SU-DHL-6 (cell line): ENCODE measurements around the gene UBTD2.

ENCODE experiments used
- H2AFZ ChIP-seq: fragments of 200-600 bp; sonication (generic); 2 replicates; pipeline ENCODE4 v1.6.1; 2014; ENCODE audit warnings: low read depth, mild to moderate bottlenecking, moderate library complexity, mixed read lengths, antibody characterized with exemption, low read length; ENCODE audit not compliant: severe bottlenecking
- H3F3A ChIP-seq: fragments of 200-600 bp; shearing (Covaris generic); 2 replicates; pipeline ENCODE4 v1.6.0; 2016; ENCODE audit warnings: antibody characterized with exemption, mild to moderate bottlenecking; ENCODE audit not compliant: insufficient read depth
- H3K27ac ChIP-seq: fragments of 200-600 bp; sonication (generic); 2 replicates; pipeline ENCODE4 v1.5.1; 2016; ENCODE audit warnings: low read depth, mild to moderate bottlenecking, low read length, moderate library complexity, mixed read lengths
- H3K27me3 ChIP-seq: fragments of 200-600 bp; sonication (generic), shearing (Covaris generic); 2 replicates; pipeline ENCODE4 v1.6.0; 2014; ENCODE audit warnings: mild to moderate bottlenecking, low read length
- H3K36me3 ChIP-seq: fragments of 200-600 bp; sonication (generic); 2 replicates; pipeline ENCODE4 v1.6.1; 2014; ENCODE audit warnings: mild to moderate bottlenecking, low read length, mixed read lengths
- H3K4me2 ChIP-seq: fragments of 300-600, 200-600 bp; shearing (Covaris generic), sonication (generic); 2 replicates; pipeline ENCODE4 v1.6.0; 2014; ENCODE audit warnings: low read length, low read depth, mild to moderate bottlenecking; ENCODE audit not compliant: poor library complexity, severe bottlenecking
- H3K4me3 ChIP-seq: fragments of 200-600 bp; sonication (generic); 2 replicates; pipeline ENCODE4 v1.5.1; 2014; ENCODE audit warnings: antibody characterized with exemption, low read length, mild to moderate bottlenecking, mixed read lengths; ENCODE audit not compliant: insufficient read depth, poor library complexity, severe bottlenecking
- H3K79me2 ChIP-seq: fragments of 200-600 bp; sonication (generic); 2 replicates; pipeline ENCODE4 v1.6.1; 2014; ENCODE audit warnings: mild to moderate bottlenecking, low read length, moderate library complexity; ENCODE audit not compliant: insufficient read depth
- H3K9ac ChIP-seq: fragments of 200-600 bp; sonication (generic); 2 replicates; pipeline ENCODE4 v1.7.0; 2014; ENCODE audit warnings: mild to moderate bottlenecking, low read length
- H3K9me2 ChIP-seq: fragments of 200-600 bp; sonication (generic); replicated peaks from 2 replicates; pipeline ENCODE4 v1.6.1; 2014; ENCODE audit warnings: low read length; ENCODE audit not compliant: insufficient read depth
- H3K9me3 ChIP-seq: fragments of 200-600 bp; sonication (generic); 2 replicates; pipeline ENCODE4 v1.6.1; 2014; ENCODE audit warnings: low read length, mixed read lengths; ENCODE audit not compliant: insufficient read depth
- H4K20me1 ChIP-seq: fragments of 200-600 bp; sonication (generic); 2 replicates; pipeline ENCODE4 v1.6.1; 2014; ENCODE audit warnings: low read depth, mild to moderate bottlenecking, antibody characterized with exemption, low read length, moderate library complexity, mixed read lengths
- EZH2phosphoT487 ChIP-seq: fragments of 200-600 bp; sonication (generic), shearing (Covaris generic); conservative IDR thresholded peaks from 2 replicates; pipeline ENCODE4 v1.6.1; 2018; ENCODE audit warnings: mild to moderate bottlenecking, antibody characterized with exemption, low read length, moderate library complexity, mixed read lengths
- TF ChIP-seq, protein P1 (sequence below): fragments of 200-600 bp; sonication (generic); IDR thresholded peaks from one replicate; pipeline ENCODE4 v1.5.1; 2017; ENCODE audit warnings: antibody characterized with exemption, mild to moderate bottlenecking, low read length, moderate library complexity; ENCODE audit not compliant: insufficient read depth, poor library complexity, severe bottlenecking

UBTD2 gene

GRCh38 chr5:172234031-172234430 is 49.5 kb downstream of the UBTD2 start:
- no peak overlapping the region for H3K4me3 ChIP-seq
- no peaks in the 10 kb centered on the region for H3K27me3 ChIP-seq
- H3K36me3 ChIP-seq, result peaks cover 3% of the 10 kb centered on the region; the same call in 1 of the 2 replicates
- no peaks in the 10 kb centered on the region for H3K9me2 ChIP-seq
- H3K9me3 ChIP-seq, result no peaks in the 10 kb centered on the region
- no peak overlapping the region for H3K27ac ChIP-seq
- H3K79me2 ChIP-seq, result peaks cover 32% of the 10 kb centered on the region
- H3F3A ChIP-seq, result no peaks in the 10 kb centered on the region
- H3K4me2 ChIP-seq, result no peak overlapping the region
- TF ChIP-seq, protein P1, sequence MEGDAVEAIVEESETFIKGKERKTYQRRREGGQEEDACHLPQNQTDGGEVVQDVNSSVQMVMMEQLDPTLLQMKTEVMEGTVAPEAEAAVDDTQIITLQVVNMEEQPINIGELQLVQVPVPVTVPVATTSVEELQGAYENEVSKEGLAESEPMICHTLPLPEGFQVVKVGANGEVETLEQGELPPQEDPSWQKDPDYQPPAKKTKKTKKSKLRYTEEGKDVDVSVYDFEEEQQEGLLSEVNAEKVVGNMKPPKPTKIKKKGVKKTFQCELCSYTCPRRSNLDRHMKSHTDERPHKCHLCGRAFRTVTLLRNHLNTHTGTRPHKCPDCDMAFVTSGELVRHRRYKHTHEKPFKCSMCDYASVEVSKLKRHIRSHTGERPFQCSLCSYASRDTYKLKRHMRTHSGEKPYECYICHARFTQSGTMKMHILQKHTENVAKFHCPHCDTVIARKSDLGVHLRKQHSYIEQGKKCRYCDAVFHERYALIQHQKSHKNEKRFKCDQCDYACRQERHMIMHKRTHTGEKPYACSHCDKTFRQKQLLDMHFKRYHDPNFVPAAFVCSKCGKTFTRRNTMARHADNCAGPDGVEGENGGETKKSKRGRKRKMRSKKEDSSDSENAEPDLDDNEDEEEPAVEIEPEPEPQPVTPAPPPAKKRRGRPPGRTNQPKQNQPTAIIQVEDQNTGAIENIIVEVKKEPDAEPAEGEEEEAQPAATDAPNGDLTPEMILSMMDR, result no peak
- TF ChIP-seq EZH2phosphoT487, result no peak
- no peak overlapping the region for H2AFZ ChIP-seq
- H3K9ac ChIP-seq, result no peak overlapping the region
- no peaks in the 10 kb centered on the region for H4K20me1 ChIP-seq

DNA sequence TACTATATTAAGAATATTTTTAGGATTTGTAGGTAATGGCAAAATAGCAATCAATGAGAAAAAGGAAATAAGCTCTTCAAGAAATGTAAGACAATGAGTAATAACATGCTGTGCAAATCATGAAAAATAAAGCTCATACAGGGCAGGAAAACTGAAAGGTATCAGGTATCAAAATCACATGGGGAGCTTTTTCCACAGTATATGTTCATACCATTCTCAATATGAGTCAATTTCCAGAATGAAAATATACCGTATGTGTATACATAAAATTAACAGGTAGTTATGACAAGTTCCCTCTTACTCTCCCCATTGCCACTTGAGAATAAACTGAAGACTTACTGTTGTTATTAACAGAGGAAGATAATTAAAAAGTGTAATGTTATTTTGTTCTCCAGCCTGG is 53.7 kb downstream of the UBTD2 start:
- H3K4me2 ChIP-seq, result no peak overlapping the region
- peaks cover 3% of the 10 kb centered on the region; the same call in 1 of the 2 replicates for H3K36me3 ChIP-seq
- H3K27ac ChIP-seq, result no peak overlapping the region
- H3K9me2 ChIP-seq, result no peaks in the 10 kb centered on the region
- no peak overlapping the region for H3K4me3 ChIP-seq
- TF ChIP-seq, protein P1, result no peak
- H3K9me3 ChIP-seq, result no peaks in the 10 kb centered on the region
- no peak overlapping the region for H2AFZ ChIP-seq
- H4K20me1 ChIP-seq, result no peaks in the 10 kb centered on the region
- H3F3A ChIP-seq, result no peaks in the 10 kb centered on the region
- H3K79me2 ChIP-seq, result no peaks in the 10 kb centered on the region
- H3K27me3 ChIP-seq, result no peaks in the 10 kb centered on the region
- no peak overlapping the region for H3K9ac ChIP-seq

DNA sequence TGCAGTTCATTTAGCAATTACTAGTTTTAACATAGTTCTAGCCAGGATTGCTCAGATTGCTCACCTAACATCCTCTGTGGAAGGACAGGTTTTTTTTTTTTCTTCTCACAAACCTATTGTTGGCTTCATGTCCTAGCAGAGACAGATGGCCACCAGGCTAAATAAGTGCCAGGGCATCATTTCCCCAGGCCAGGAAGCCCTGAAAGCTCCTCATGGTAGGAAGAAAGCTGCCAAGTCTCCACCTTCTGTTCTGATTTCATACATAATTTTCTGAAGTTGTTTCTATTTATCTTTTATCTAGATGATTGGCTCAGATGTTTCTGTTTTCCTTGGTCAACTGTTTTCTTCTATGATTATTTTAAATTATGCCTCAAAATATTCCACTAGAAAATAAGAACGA is 58.6 kb downstream of the UBTD2 start:
- H3K9me2 ChIP-seq, result no peaks in the 10 kb centered on the region
- no peak overlapping the region for H3K27ac ChIP-seq
- no peaks in the 10 kb centered on the region for H4K20me1 ChIP-seq
- peaks cover 7% of the 10 kb centered on the region for H3K79me2 ChIP-seq
- peaks cover 19% of the 10 kb centered on the region for H3K36me3 ChIP-seq
- no peaks in the 10 kb centered on the region for H3K27me3 ChIP-seq
- H3F3A ChIP-seq, result no peaks in the 10 kb centered on the region
- no peak overlapping the region for H2AFZ ChIP-seq
- no peak overlapping the region for H3K4me2 ChIP-seq
- no peak overlapping the region for H3K4me3 ChIP-seq
- TF ChIP-seq, protein P1, result no peak
- H3K9me3 ChIP-seq, result no peaks in the 10 kb centered on the region
- H3K9ac ChIP-seq, result no peak overlapping the region
